NCI-H82 (cell line): ENCODE results near the gene ABCB1.

Experiments used
- DNase-seq: peaks from one replicate; lab custom pipeline; 2025; lab: John Stamatoyannopoulos, UW

The ABCB1 gene

GRCh38 chr7:87513735-87514335 lies 86.8 kb downstream of the ABCB1 start:
- DNase-seq, result no peak

- no peak for DNase-seq
Measured at GRCh38 chr7:87512906-87513305, 87.8 kb downstream of the ABCB1 start.

- no peak for DNase-seq
Measured at GRCh38 chr7:87511510-87511909, 89.2 kb downstream of the ABCB1 start.

GRCh38 chr7:87510411-87510875 lies 90.2 kb downstream of the ABCB1 start:
- peak; percentile 43 for DNase-seq

DNA sequence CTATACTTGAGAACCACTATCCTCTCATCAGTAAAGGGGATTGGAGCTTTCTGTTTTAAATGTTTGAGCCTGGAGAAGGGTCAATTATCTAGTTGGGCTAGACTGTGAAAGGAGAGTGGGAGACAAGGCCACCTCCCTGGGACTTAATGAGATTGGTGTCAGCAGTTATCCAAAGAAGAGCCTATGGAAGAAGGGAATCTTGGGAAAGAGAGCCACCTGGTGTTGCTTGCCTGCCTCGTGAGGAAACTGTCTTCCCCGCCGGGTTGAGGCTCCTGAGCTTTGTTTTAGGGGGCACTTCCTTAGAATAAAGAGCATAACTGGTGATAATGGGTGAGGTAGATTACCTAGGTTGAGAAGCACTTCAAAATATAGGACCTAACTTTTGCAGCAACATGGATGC lies 93.2 kb downstream of the ABCB1 start:
- DNase-seq, result peak; percentile 70

GRCh38 chr7:87506246-87507180 lies 94.2 kb downstream of the ABCB1 start:
- peak; percentile 38 for DNase-seq

DNA sequence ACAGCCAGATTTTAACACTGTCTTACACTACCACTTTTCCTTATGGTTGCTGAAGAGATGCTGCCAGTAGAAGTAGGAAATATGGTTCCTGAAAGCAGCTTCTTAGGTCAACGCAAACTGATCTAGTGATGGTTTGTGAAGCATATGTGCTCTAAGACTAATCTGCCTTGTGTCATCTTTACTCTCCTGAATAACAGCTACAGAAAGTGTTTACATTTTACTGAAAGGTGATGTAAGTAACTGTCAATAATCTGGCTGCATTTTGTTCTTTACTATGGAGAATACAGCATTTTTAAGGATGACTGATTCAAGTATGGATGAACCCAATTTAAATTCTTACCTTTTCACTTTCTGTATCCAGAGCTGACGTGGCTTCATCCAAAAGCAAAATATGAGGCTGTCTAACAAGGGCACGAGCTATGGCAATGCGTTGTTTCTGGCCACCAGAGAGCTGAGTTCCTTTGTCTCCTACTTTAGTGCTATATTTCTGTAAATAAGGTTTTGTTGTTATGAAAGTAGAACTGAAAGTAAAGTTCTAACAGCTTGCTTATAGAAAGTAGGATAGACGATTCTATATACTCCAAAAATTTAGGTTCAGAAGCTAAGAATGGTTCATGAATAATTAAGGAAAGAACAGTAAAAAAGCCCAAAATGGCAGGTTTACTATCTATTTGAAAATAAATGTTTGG lies 95.0 kb downstream of the ABCB1 start:
- peak; percentile 7 for DNase-seq

GRCh38 chr7:87505122-87505521 lies 95.6 kb downstream of the ABCB1 start:
- no peak for DNase-seq

- no peak for DNase-seq
Measured at GRCh38 chr7:87499494-87499893, 101.2 kb downstream of the ABCB1 start.

DNA sequence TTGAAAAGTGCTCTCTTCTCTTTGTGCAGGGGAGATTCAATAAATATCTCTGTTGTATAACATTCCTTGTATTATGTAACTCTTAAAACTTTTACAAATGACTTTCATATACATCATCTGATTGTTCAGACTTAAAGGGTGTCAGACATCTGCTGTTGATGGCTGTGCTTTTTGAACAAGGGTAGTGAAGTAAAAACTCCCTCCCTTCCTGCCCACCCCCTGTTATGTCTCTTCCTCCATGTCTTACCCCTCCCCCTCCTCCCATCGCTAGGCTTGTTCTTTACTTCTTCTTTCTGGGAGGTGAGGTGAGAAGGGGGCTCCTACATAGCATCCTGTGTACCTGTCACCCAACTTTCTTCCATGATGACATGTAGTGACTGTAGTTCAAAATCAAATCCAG lies 101.8 kb downstream of the ABCB1 start:
- DNase-seq, result no peak

DNA sequence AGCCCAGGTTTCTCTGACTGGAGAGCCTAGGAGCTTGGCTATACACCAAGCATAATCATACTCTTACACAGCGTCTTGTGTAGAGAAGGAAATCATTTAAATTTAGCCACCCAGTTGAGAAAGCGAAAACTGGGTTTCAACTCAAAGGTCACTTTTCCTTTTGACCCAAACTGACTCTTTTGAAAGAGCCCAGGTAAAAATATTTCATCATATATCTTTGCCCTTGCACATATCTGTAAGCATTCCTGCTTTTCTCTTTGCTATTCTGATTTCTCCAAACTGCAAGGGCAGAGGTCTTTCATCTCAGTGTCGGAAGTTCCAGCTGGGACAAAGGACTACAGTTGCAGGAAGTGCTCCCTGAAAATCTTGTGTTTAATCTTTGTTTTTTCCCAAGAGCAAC lies 103.2 kb downstream of the ABCB1 start:
- DNase-seq, result no peak

- no peak for DNase-seq
Measured at GRCh38 chr7:87495366-87495765, 105.3 kb downstream of the ABCB1 start.

DNA sequence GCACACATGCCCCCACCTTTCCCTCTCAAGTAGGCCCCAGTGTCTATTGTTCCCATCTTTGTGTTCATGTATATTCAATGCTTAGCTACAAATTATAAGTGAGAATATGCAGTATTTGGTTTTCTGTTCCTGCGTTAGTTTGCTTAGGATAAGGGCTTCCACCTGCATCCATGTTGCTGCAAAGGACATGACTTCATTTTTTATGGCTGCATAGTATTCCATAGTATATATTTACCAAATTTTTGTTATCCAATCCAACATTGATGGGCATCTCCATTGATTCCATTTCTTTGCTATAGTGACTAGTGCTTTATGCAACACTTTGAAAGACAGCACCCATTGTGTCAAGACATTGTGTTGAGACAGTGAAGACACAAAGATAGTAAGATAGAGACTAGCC lies 106.2 kb downstream of the ABCB1 start:
- DNase-seq, result no peak

- DNase-seq, result no peak
Measured at GRCh38 chr7:87483131-87483530, 117.6 kb downstream of the ABCB1 start.

DNA sequence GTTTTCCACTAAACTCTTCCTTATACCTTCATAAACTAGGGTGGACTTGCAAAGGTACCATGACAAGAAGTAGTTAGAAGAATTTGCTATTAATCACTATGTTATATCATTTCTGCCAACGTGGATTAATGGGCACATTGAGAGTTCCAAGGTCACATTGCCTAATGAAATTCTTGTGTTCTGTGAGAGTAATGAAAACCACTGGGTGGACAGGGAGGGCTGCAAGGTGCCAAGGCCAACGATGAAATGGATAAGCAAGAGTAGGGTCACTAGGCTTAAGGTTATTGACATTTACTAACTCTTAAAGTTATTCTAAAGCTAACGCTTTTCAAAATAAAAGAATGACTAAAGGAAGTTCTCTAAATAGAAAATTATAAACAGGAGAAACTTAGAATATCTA lies 118.6 kb downstream of the ABCB1 start:
- DNase-seq, result no peak

- no peak for DNase-seq
Measured at GRCh38 chr7:87480386-87480785, 120.3 kb downstream of the ABCB1 start.

- no peak for DNase-seq
Measured at GRCh38 chr7:87479951-87480350, 120.7 kb downstream of the ABCB1 start.

GRCh38 chr7:87476179-87476557 lies 124.5 kb downstream of the ABCB1 start:
- no peak for DNase-seq

DNA sequence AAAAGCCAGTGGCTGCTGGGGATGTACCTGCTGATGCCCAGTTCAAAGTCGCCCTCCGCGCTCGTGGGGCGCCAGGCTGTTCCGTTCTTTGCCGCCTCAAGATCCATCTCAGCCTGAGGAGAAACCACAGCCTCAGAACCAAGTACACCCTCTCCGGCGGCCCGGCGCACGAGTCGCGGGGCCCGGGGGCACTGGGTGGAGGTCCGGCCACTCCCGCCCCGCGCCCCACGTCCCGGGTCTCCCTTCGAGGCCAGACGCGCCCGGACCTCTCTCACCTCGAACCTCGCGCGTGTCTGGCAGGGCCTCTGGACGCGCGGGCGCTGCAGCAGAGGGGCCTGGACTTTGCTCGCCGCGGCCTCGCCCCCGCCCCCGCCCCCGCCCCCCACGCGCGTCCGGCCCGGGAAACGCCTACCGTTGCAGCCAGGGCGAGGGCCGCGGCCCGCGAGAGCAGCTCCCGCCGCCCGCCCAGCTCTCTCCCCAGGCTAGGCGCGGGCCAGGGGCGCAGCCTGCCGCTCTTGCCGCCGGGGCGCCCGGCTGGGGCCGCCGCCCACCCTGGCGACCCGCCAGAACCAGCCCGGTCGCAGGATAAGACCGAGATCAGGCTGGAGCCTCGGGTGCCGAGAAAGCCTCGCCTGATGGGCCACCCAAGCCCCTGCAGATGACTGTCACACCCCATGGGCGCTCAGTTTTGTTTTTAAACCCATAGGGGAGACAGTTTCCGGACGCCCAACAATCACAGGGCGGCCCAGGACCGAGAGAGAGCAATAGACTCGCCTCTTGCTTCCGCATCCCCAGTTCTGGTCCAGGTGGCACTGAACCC lies 125.1 kb downstream of the ABCB1 start, which contains the start of gene ABCB4:
TSS of gene ABCB4 (minus strand) at position 322 of the 820 bp plus-strand sequence. CDS start at position 107, 215 bp downstream.
- DNase-seq, result no peak

GRCh38 chr7:87474533-87475358 lies 125.9 kb downstream of the ABCB1 start:
- DNase-seq, result peak; percentile 12

DNA sequence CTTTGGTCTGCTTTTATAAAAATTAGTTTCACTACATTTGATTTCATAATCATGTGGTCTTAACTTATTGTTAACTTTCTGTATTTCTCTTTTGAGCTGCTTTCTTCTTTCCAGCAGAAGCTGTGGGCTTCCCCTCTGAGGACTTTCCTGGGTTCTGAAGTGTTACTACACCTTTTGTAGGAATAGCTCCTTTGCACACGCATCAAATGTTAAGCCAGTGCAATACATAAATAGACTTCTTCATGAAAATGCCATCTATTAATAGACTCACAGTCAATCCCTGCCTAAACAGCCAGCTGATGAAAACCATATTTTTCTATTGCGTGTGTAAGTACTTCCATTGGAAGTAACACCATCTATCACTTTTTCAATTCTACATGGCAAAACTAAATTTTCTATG lies 126.7 kb downstream of the ABCB1 start:
- DNase-seq, result no peak
